ENCODE results near the gene ZNF483.
"Not testable (repeated sequence)": the region's sequence is repeated elsewhere in the genome, so short reads cannot be mapped to it uniquely, and the experiment has no call there.

ZNF483 gene

DNA sequence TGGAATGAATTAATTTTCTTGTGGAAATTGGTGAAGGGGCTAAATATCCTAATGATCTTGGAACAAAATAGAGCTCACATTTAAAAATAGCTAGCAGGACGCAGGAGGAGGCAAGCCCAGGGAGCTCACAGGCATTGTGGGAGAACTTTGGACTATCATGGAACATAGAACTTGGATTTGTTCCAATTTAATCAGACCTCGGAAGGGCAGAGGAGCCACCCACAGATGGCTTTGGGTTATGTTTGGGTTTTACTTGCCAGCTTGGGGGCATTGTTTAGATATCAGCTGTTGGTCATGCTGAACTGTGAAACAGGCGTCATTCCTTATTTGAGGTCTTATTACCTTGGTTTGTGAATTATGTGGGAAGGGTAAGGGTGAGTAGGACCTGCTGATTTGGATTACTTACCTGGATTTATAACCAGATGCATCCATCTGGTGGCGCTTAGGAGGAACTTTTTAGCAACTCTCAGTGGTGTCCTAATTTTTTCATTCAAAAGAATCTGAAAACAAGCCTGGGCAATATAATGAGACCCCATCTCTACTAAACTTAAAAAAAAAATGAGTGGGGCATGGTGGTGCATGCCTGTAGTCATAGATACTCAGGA is 88.6 kb downstream of the ZNF483 start:
- H3K4me3 ChIP-seq (replicated peaks; ENCODE audit: insufficient read depth, low read length): no peak overlapping the region
- H3K27me3 ChIP-seq (ENCODE audit: insufficient read depth, poor library complexity, severe bottlenecking): no peaks in the 10 kb centered on the region
- TF ChIP-seq POLR2AphosphoS5 (IDR thresholded peaks at IDR 0.05; ENCODE audit: low read depth): no peak
- TF ChIP-seq, protein P1, sequence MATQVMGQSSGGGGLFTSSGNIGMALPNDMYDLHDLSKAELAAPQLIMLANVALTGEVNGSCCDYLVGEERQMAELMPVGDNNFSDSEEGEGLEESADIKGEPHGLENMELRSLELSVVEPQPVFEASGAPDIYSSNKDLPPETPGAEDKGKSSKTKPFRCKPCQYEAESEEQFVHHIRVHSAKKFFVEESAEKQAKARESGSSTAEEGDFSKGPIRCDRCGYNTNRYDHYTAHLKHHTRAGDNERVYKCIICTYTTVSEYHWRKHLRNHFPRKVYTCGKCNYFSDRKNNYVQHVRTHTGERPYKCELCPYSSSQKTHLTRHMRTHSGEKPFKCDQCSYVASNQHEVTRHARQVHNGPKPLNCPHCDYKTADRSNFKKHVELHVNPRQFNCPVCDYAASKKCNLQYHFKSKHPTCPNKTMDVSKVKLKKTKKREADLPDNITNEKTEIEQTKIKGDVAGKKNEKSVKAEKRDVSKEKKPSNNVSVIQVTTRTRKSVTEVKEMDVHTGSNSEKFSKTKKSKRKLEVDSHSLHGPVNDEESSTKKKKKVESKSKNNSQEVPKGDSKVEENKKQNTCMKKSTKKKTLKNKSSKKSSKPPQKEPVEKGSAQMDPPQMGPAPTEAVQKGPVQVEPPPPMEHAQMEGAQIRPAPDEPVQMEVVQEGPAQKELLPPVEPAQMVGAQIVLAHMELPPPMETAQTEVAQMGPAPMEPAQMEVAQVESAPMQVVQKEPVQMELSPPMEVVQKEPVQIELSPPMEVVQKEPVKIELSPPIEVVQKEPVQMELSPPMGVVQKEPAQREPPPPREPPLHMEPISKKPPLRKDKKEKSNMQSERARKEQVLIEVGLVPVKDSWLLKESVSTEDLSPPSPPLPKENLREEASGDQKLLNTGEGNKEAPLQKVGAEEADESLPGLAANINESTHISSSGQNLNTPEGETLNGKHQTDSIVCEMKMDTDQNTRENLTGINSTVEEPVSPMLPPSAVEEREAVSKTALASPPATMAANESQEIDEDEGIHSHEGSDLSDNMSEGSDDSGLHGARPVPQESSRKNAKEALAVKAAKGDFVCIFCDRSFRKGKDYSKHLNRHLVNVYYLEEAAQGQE (IDR thresholded peaks at IDR 0.05; ENCODE audit: insufficient replicate concordance, low read depth): no peak
- TF ChIP-seq SPI1 (IDR thresholded peaks at IDR 0.05; ENCODE audit: borderline replicate concordance, low read depth): no peak
- TF ChIP-seq, protein P2, sequence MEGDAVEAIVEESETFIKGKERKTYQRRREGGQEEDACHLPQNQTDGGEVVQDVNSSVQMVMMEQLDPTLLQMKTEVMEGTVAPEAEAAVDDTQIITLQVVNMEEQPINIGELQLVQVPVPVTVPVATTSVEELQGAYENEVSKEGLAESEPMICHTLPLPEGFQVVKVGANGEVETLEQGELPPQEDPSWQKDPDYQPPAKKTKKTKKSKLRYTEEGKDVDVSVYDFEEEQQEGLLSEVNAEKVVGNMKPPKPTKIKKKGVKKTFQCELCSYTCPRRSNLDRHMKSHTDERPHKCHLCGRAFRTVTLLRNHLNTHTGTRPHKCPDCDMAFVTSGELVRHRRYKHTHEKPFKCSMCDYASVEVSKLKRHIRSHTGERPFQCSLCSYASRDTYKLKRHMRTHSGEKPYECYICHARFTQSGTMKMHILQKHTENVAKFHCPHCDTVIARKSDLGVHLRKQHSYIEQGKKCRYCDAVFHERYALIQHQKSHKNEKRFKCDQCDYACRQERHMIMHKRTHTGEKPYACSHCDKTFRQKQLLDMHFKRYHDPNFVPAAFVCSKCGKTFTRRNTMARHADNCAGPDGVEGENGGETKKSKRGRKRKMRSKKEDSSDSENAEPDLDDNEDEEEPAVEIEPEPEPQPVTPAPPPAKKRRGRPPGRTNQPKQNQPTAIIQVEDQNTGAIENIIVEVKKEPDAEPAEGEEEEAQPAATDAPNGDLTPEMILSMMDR (IDR thresholded peaks at IDR 0.05; ENCODE audit: insufficient read depth, low read length): no peak
- TF ChIP-seq GABPA (IDR thresholded peaks at IDR 0.05; ENCODE audit: low read depth): no peak
- H3K27ac ChIP-seq (replicated peaks): no peak overlapping the region
- DNase-seq (ENCODE audit: low read depth in 1 of 2, low spot score in 1 of 2): no peak

DNA sequence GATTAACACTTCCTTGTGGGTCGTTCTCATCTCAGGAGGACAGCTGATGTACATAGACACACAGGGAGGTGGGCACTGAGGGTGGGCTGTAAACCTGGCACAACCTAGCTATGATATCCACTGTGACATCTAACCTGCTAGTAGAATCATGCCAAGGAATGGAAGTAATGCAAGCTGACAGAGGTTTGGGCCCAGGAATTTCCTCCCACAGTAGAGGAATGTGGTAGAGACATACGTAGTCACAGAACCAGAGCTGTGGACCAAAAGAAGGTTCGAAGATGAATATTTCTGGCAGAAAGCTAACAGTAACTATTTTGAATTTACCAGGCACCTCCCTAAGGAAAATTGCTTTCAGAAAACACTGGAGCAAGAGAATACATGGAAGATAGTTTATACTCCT is 90.9 kb downstream of the ZNF483 start:
- TF ChIP-seq GABPA (IDR thresholded peaks at IDR 0.05; ENCODE audit: low read depth) (no peak), POLR2AphosphoS5 (IDR thresholded peaks at IDR 0.05; ENCODE audit: low read depth) (no peak), SPI1 (IDR thresholded peaks at IDR 0.05; ENCODE audit: borderline replicate concordance, low read depth) (no peak)
- TF ChIP-seq, protein P1 (IDR thresholded peaks at IDR 0.05; ENCODE audit: insufficient replicate concordance, low read depth): no peak
- TF ChIP-seq, protein P2 (IDR thresholded peaks at IDR 0.05; ENCODE audit: insufficient read depth, low read length): no peak
- Histone ChIP-seq H3K27ac (replicated peaks) (no peak overlapping the region), H3K4me3 (replicated peaks; ENCODE audit: insufficient read depth, low read length) (no peak overlapping the region), H3K27me3 (ENCODE audit: insufficient read depth, poor library complexity, severe bottlenecking) (no peaks in the 10 kb centered on the region)
- DNase-seq (ENCODE audit: low read depth in 1 of 2, low spot score in 1 of 2): no peak

DNA sequence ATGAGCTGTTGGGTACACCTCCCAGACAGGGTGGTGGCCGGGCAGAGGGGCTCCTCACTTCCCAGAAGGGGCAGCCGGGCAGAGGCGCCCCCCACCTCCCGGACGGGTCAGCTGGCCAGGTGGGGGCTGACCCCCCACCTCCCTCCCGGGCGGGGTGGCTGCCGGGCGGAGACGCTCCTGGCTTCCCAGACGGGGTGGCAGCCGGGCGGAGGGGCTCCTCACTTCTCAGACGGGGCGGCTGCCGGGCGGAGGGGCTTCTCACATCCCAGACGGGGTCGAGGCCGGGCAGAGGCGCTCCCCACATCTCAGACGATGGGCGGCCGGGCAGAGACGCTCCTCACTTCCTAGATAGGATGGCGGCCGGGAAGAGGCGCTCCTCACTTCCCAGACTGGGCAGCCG is 92.4 kb downstream of the ZNF483 start:
- H3K27ac ChIP-seq (replicated peaks); DNase-seq (ENCODE audit: low read depth in 1 of 2, low spot score in 1 of 2): not testable (repeated sequence)

DNA sequence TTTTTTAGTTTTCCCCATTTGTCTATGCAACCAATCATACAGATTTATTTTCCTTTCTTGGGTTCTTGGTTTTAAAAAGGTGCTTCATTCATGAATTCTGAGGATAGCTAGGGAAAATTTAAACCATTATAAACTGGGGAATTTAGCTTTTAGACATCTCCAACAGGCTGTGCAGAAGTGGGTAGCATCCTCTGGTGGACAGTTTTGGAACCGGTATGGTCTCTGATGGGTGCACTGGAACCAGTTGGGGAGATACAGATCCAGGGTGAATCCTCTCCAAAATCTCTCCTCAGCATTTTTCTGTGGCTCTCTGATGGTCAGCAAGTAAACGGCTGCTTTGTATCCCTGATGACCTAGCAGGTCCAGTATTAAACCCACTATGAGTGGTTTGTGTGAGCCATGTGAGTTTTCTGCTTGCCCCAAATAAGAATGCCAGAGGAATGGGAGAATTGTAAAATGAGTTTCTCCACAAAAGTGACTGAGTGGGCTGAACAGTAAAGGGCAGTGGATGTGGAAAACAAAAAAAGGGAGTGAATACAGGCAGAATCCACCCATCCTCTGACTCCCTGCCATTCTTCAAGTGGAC is 97.0 kb downstream of the ZNF483 start:
- DNase-seq (ENCODE audit: low read depth in 1 of 2, low spot score in 1 of 2): peak in 1 of 2 experiments; percentile 28
- Histone ChIP-seq H3K27ac (replicated peaks) (no peak overlapping the region), H3K27me3 (ENCODE audit: insufficient read depth, poor library complexity, severe bottlenecking) (no peaks in the 10 kb centered on the region), H3K4me3 (replicated peaks; ENCODE audit: insufficient read depth, low read length) (no peak overlapping the region)
- TF ChIP-seq, protein P2 (IDR thresholded peaks at IDR 0.05; ENCODE audit: insufficient read depth, low read length): peak; percentile 65
- TF ChIP-seq POLR2AphosphoS5 (IDR thresholded peaks at IDR 0.05; ENCODE audit: low read depth): no peak

More for the DNA sequence above, 92.4 kb downstream of the ZNF483 start:
- H3K27me3 ChIP-seq (ENCODE audit: insufficient read depth, poor library complexity, severe bottlenecking); H3K4me3 ChIP-seq (replicated peaks; ENCODE audit: insufficient read depth, low read length): not testable (repeated sequence)

Measured in HL-60 (cell line).